ENCODE measurements around the gene TMEM106B.

- TF ChIP-seq CTCF (conservative IDR thresholded peaks at IDR 0.05; ENCODE audit: low read length) (no peak), EZH2phosphoT487 (IDR thresholded peaks at IDR 0.05; ENCODE audit: borderline replicate concordance) (no peak)
Observed at GRCh38 chr7:12281038-12281437, 69.9 kb downstream of the TMEM106B start.

All from Loucy (cell line).